Urothelium cell line (cell line): Measurements from ENCODE around the gene EIF4E3.

Experiments
- DNase-seq: peaks from one replicate; pipeline ENCODE4 v3.0.0; 2011; ENCODE audit warnings: low spot score, mixed read lengths
- FAIRE-seq: peaks from 2 replicates; lab custom pipeline; 2011; peaks lifted over from hg19 to GRCh38; lab: Jason Lieb, UNC

EIF4E3 gene

GRCh38 chr3:71725271-71725991, at the start of gene EIF4E3:
EIF4E3 (minus strand) TSS chr3:71725402; CDS start chr3:71725367, 35 bp downstream.
- DNase-seq (peak; percentile 85), FAIRE-seq (no peak)

GRCh38 chr3:71771884-71772283, 46.7 kb upstream of the EIF4E3 start:
- no peak for FAIRE-seq
- DNase-seq: no peak

GRCh38 chr3:71771126-71771525, 45.9 kb upstream of the EIF4E3 start:
- DNase-seq (no peak), FAIRE-seq (no peak)

- DNase-seq: no peak
- FAIRE-seq: no peak
These were observed 38.2 kb upstream of the EIF4E3 start for GRCh38 chr3:71763426-71763825.

GRCh38 chr3:71760140-71760539, 34.9 kb upstream of the EIF4E3 start:
- FAIRE-seq: no peak
- DNase-seq: no peak

GRCh38 chr3:71759401-71759800, 34.2 kb upstream of the EIF4E3 start:
- no peak for DNase-seq
- no peak for FAIRE-seq

- no peak for FAIRE-seq
These were observed 32.9 kb upstream of the EIF4E3 start for GRCh38 chr3:71758091-71758490.

GRCh38 chr3:71754610-71755253, 29.5 kb upstream of the EIF4E3 start:
- FAIRE-seq: no peak
- DNase-seq: peak; percentile 13

More at GRCh38 chr3:71758091-71758490, 32.9 kb upstream of the EIF4E3 start:
- no peak for DNase-seq

GRCh38 chr3:71753701-71754609, 28.8 kb upstream of the EIF4E3 start, which contains the start of gene GPR27:
GPR27 (plus strand) TSS chr3:71753855; CDS start chr3:71754050, 195 bp downstream.
- FAIRE-seq (peak; percentile 67), DNase-seq (peak; percentile 46)

GRCh38 chr3:71752831-71753700, 27.9 kb upstream of the EIF4E3 start:
- FAIRE-seq (no peak), DNase-seq (peak; percentile 10)

- DNase-seq (no peak), FAIRE-seq (no peak)
These were observed 26.4 kb upstream of the EIF4E3 start for GRCh38 chr3:71751602-71752001.

GRCh38 chr3:71744738-71745137, 19.5 kb upstream of the EIF4E3 start:
- DNase-seq (no peak), FAIRE-seq (no peak)

GRCh38 chr3:71742621-71743020, 17.4 kb upstream of the EIF4E3 start:
- FAIRE-seq (no peak), DNase-seq (no peak)

GRCh38 chr3:71734881-71735280, 9.7 kb upstream of the EIF4E3 start:
- no peak for FAIRE-seq
- DNase-seq: no peak

GRCh38 chr3:71733319-71733718, 8.1 kb upstream of the EIF4E3 start:
- DNase-seq (no peak), FAIRE-seq (no peak)

GRCh38 chr3:71732637-71733036, 7.4 kb upstream of the EIF4E3 start:
- no peak for FAIRE-seq
- DNase-seq: no peak

GRCh38 chr3:71728632-71729342, 3.6 kb upstream of the EIF4E3 start:
- FAIRE-seq: no peak
- DNase-seq: no peak

GRCh38 chr3:71726146-71726545, 944 bp upstream of the EIF4E3 start:
- DNase-seq (no peak), FAIRE-seq (no peak)

GRCh38 chr3:71724584-71725270, 475 bp downstream of the EIF4E3 start:
- DNase-seq (peak; percentile 57), FAIRE-seq (peak; percentile 70)
